WTC11 (cell line): ENCODE data around the gene COA5. TPM values are rescaled to one million over a fixed set of nuclear protein-coding genes. Genes with fewer than 3 reads are reported as not detected.

ENCODE experiments used
- AR ChIP-seq: fragments of 250-450 bp; sonication (Bioruptor Pico); IDR thresholded peaks from 2 replicates; pipeline ENCODE4 v1.9.0; 2021; ENCODE audit warnings: mild to moderate bottlenecking
- CDX4 ChIP-seq: fragments of 250-450 bp; sonication (Bioruptor Pico); IDR thresholded peaks from 2 replicates; pipeline ENCODE4 v1.9.0; 2021; ENCODE audit warnings: moderate library complexity, mild to moderate bottlenecking, inconsistent platforms, borderline replicate concordance
- CREM ChIP-seq: sonication (generic); formaldehyde crosslinking; IDR thresholded peaks from 2 replicates; pipeline ENCODE4 v1.8.1; 2022; ENCODE audit warnings: mild to moderate bottlenecking, missing genetic modification reagents, moderate library complexity
- E2F1 ChIP-seq: sonication (generic); formaldehyde crosslinking; IDR thresholded peaks from 2 replicates; pipeline ENCODE4 v1.8.0; 2022; ENCODE audit warnings: mild to moderate bottlenecking, missing genetic modification reagents
- EMX1 ChIP-seq: fragments of 250-450 bp; sonication (Bioruptor Pico); IDR thresholded peaks from 2 replicates; pipeline ENCODE4 v1.8.0; 2021; ENCODE audit warnings: mild to moderate bottlenecking
- ETV6 ChIP-seq: sonication (generic); formaldehyde crosslinking; IDR thresholded peaks from 2 replicates; pipeline ENCODE4 v1.8.1; 2022; ENCODE audit warnings: mild to moderate bottlenecking, missing genetic modification reagents
- FOXP1 ChIP-seq: sonication (generic); formaldehyde crosslinking; IDR thresholded peaks from 2 replicates; pipeline ENCODE4 v1.8.0; 2022; ENCODE audit warnings: missing genetic modification reagents, mild to moderate bottlenecking, moderate library complexity, borderline replicate concordance
- JUN ChIP-seq: sonication (generic); formaldehyde crosslinking; IDR thresholded peaks from 2 replicates; pipeline ENCODE4 v1.8.0; 2023; ENCODE audit warnings: mild to moderate bottlenecking, missing genetic modification reagents
- OVOL2 ChIP-seq: fragments of 250-450 bp; sonication (Bioruptor Pico); IDR thresholded peaks from 2 replicates; pipeline ENCODE4 v1.9.0; 2021; ENCODE audit warnings: mild to moderate bottlenecking, borderline replicate concordance
- SMAD4 ChIP-seq: sonication (generic); formaldehyde crosslinking; IDR thresholded peaks from 2 replicates; pipeline ENCODE4 v1.8.0; 2022; ENCODE audit warnings: mild to moderate bottlenecking, missing genetic modification reagents
- ZNF263 ChIP-seq: sonication (generic); formaldehyde crosslinking; IDR thresholded peaks from 2 replicates; pipeline ENCODE4 v1.8.1; 2022; ENCODE audit warnings: low read depth, mild to moderate bottlenecking, moderate library complexity, missing genetic modification reagents
- ZNF396 ChIP-seq: fragments of 250-450 bp; sonication (Bioruptor Pico); IDR thresholded peaks from 2 replicates; pipeline ENCODE4 v1.8.0; 2021; ENCODE audit warnings: mild to moderate bottlenecking, moderate library complexity, borderline replicate concordance
- ZNF416 ChIP-seq: fragments of 250-450 bp; sonication (Bioruptor Pico); IDR thresholded peaks from 2 replicates; pipeline ENCODE4 v1.9.0; 2021; ENCODE audit warnings: mild to moderate bottlenecking, inconsistent platforms
- ZNF532 ChIP-seq: fragments of 250-450 bp; sonication (Bioruptor Pico); IDR thresholded peaks from 2 replicates; pipeline ENCODE4 v1.9.0; 2021; ENCODE audit warnings: mild to moderate bottlenecking, borderline replicate concordance
- total RNA-seq: library from RNA; stranded (reverse); gene quantifications from 3 replicates; pipeline ENCODE4 v1.2.3, GENCODE V29; 2021
- TF ChIP-seq, protein P1 (sequence below): sonication (generic); formaldehyde crosslinking; IDR thresholded peaks from 2 replicates; pipeline ENCODE4 v1.8.0; 2022; ENCODE audit warnings: mild to moderate bottlenecking, missing genetic modification reagents
- TF ChIP-seq, protein P2 (sequence below): sonication (generic); formaldehyde crosslinking; IDR thresholded peaks from 2 replicates; pipeline ENCODE4 v1.8.1; 2023; ENCODE audit warnings: mild to moderate bottlenecking, missing genetic modification reagents, borderline replicate concordance
- TF ChIP-seq, protein P3 (sequence below): sonication (generic); formaldehyde crosslinking; IDR thresholded peaks from 2 replicates; pipeline ENCODE4 v1.8.1; 2023; ENCODE audit warnings: mild to moderate bottlenecking, missing genetic modification reagents, moderate library complexity
- TF ChIP-seq, protein P4 (sequence below): fragments of 250-450 bp; sonication (Bioruptor Pico); conservative IDR thresholded peaks from 2 replicates; pipeline ENCODE4 v1.9.0; 2021; ENCODE audit warnings: mild to moderate bottlenecking

The COA5 gene
- total RNA-seq, 1 experiment from 2014 or later = 29.3 TPM

- TF ChIP-seq FOXP1 (CRISPR knock-in tag) = peak; percentile 92; the same call in 1 of the 2 replicates
- no peak for TF ChIP-seq ZNF416 (CRISPR knock-in tag)
- TF ChIP-seq ZNF263 (CRISPR knock-in tag) = 0 out of 2 replicates have a peak, but pooled peaks have one; percentile 21
- TF ChIP-seq OVOL2 (CRISPR knock-in tag) = no peak
- TF ChIP-seq, protein P1, sequence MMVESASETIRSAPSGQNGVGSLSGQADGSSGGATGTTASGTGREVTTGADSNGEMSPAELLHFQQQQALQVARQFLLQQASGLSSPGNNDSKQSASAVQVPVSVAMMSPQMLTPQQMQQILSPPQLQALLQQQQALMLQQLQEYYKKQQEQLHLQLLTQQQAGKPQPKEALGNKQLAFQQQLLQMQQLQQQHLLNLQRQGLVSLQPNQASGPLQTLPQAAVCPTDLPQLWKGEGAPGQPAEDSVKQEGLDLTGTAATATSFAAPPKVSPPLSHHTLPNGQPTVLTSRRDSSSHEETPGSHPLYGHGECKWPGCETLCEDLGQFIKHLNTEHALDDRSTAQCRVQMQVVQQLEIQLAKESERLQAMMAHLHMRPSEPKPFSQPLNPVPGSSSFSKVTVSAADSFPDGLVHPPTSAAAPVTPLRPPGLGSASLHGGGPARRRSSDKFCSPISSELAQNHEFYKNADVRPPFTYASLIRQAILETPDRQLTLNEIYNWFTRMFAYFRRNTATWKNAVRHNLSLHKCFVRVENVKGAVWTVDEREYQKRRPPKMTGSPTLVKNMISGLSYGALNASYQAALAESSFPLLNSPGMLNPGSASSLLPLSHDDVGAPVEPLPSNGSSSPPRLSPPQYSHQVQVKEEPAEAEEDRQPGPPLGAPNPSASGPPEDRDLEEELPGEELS = peak; percentile 72; the same call in 1 of the 2 replicates
- TF ChIP-seq AR (CRISPR knock-in tag) = no peak
- TF ChIP-seq, protein P2, sequence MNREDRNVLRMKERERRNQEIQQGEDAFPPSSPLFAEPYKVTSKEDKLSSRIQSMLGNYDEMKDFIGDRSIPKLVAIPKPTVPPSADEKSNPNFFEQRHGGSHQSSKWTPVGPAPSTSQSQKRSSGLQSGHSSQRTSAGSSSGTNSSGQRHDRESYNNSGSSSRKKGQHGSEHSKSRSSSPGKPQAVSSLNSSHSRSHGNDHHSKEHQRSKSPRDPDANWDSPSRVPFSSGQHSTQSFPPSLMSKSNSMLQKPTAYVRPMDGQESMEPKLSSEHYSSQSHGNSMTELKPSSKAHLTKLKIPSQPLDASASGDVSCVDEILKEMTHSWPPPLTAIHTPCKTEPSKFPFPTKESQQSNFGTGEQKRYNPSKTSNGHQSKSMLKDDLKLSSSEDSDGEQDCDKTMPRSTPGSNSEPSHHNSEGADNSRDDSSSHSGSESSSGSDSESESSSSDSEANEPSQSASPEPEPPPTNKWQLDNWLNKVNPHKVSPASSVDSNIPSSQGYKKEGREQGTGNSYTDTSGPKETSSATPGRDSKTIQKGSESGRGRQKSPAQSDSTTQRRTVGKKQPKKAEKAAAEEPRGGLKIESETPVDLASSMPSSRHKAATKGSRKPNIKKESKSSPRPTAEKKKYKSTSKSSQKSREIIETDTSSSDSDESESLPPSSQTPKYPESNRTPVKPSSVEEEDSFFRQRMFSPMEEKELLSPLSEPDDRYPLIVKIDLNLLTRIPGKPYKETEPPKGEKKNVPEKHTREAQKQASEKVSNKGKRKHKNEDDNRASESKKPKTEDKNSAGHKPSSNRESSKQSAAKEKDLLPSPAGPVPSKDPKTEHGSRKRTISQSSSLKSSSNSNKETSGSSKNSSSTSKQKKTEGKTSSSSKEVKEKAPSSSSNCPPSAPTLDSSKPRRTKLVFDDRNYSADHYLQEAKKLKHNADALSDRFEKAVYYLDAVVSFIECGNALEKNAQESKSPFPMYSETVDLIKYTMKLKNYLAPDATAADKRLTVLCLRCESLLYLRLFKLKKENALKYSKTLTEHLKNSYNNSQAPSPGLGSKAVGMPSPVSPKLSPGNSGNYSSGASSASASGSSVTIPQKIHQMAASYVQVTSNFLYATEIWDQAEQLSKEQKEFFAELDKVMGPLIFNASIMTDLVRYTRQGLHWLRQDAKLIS (CRISPR knock-in tag) = 0 out of 2 replicates have a peak, but pooled peaks have one; percentile 60
- no peak for TF ChIP-seq ZNF396 (CRISPR knock-in tag)
- TF ChIP-seq E2F1 (CRISPR knock-in tag) = 0 out of 2 replicates have a peak, but pooled peaks have one; percentile 65
- no peak for TF ChIP-seq EMX1 (CRISPR knock-in tag)
- no peak for TF ChIP-seq CDX4 (CRISPR knock-in tag)
- TF ChIP-seq SMAD4 (CRISPR knock-in tag) = no peak
- TF ChIP-seq JUN (CRISPR knock-in tag) = no peak
- TF ChIP-seq ETV6 (CRISPR knock-in tag) = peak; percentile 59; the same call in 1 of the 2 replicates
- TF ChIP-seq, protein P3, sequence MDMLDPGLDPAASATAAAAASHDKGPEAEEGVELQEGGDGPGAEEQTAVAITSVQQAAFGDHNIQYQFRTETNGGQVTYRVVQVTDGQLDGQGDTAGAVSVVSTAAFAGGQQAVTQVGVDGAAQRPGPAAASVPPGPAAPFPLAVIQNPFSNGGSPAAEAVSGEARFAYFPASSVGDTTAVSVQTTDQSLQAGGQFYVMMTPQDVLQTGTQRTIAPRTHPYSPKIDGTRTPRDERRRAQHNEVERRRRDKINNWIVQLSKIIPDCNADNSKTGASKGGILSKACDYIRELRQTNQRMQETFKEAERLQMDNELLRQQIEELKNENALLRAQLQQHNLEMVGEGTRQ (CRISPR knock-in tag) = peak; percentile 65
- TF ChIP-seq ZNF532 (CRISPR knock-in tag) = no peak
- TF ChIP-seq CREM (CRISPR knock-in tag) = peak; percentile 90
- TF ChIP-seq, protein P4, sequence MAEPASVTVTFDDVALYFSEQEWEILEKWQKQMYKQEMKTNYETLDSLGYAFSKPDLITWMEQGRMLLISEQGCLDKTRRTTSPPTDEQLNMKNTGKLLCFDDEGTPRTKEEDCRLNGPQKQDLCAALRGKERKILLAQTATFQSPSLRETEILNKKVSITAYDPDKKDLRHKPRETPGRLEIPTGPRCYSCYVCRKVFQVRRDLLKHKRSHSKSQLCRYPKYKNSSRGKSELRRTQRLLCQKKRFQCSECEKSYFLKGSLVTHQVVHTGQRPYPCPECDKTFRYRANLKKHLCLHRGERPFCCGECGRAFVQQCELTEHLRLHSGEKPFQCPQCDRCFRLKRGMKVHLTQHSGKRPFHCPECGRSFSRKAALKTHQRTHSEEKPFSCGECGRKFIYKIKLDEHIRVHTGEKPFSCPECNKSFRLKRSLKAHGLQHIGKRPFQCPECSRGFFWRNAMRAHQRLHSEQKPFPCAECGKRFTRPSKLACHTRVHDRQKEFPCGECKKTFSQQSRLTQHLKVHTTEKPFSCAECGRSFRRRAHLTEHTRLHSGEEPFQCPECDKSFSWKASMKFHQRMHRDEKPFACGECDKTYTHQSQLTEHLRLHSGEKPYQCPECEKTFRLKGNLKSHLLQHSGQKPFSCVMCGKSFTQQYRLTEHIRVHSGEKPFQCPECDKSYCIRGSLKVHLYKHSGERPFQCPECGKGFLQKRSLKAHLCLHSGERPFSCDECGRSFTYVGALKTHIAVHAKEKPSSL = no peak
Measured at GRCh38 chr2:98608116-98608961, at the start of gene COA5, which contains the start of gene UNC50 (continued).
